KOPT-K1 (cell line): ENCODE measurements around the gene HOXB6.

Experiments used
- H3K27ac ChIP-seq: fragments of 200-600 bp; sonication (generic); 2 replicates; pipeline ENCODE4 v1.5.1; 2016; ENCODE audit warnings: antibody characterized with exemption, mild to moderate bottlenecking, low read depth, low read length; ENCODE audit not compliant: poor library complexity, severe bottlenecking
- H3K36me3 ChIP-seq: fragments of 200-600 bp; sonication (generic); 2 replicates; pipeline ENCODE4 v1.5.1; 2017; ENCODE audit warnings: antibody characterized with exemption, mild to moderate bottlenecking, low read length, moderate library complexity; ENCODE audit not compliant: insufficient read depth
- H3K9me3 ChIP-seq: fragments of 200-600 bp; sonication (generic); 2 replicates; pipeline ENCODE4 v1.5.1; 2017; ENCODE audit warnings: antibody characterized with exemption, low read length, mild to moderate bottlenecking; ENCODE audit not compliant: insufficient read depth, poor library complexity, severe bottlenecking

Gene HOXB6

GRCh38 chr17:48566717-48567116, 38.1 kb downstream of the HOXB6 start:
- H3K36me3 ChIP-seq = peaks cover 23% of the 10 kb centered on the region; the same call in 1 of the 2 replicates
- H3K9me3 ChIP-seq = no peaks in the 10 kb centered on the region
- H3K27ac ChIP-seq = no peak overlapping the region

- Histone ChIP-seq H3K27ac (no peak overlapping the region), H3K9me3 (no peaks in the 10 kb centered on the region), H3K36me3 (peaks cover 17% of the 10 kb centered on the region; the same call in 1 of the 2 replicates)
Measured at GRCh38 chr17:48565925-48566710, 38.7 kb downstream of the HOXB6 start.

DNA sequence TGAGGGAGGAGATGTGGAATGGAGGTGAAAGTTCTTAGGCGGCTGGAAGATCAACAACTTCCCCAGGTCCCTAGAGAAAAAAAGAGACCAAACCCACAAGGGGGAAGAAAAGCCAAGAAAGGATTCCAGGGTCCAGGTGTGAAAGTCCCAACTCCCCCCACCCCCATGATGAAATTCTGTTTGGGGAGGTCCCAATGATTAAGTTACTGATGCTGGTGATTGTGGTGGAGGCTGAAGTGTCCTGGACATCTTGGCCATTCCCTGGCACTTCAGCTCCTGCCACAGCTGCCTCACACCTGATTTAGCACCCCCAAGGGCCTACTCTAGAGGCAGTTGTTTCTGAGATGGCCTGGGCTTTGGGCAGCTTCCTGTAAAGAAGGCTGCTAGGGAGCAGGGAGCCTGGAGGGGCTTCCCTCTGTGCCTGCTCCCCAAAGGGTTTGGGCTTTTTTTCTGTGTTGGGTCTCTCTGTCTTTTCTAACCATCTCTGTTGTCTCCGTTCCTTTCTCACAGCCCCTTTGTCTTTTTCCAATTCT, 39.7 kb downstream of the HOXB6 start:
- Histone ChIP-seq H3K36me3 (peaks cover 7% of the 10 kb centered on the region; the same call in 1 of the 2 replicates), H3K9me3 (no peaks in the 10 kb centered on the region), H3K27ac (no peak overlapping the region)

DNA sequence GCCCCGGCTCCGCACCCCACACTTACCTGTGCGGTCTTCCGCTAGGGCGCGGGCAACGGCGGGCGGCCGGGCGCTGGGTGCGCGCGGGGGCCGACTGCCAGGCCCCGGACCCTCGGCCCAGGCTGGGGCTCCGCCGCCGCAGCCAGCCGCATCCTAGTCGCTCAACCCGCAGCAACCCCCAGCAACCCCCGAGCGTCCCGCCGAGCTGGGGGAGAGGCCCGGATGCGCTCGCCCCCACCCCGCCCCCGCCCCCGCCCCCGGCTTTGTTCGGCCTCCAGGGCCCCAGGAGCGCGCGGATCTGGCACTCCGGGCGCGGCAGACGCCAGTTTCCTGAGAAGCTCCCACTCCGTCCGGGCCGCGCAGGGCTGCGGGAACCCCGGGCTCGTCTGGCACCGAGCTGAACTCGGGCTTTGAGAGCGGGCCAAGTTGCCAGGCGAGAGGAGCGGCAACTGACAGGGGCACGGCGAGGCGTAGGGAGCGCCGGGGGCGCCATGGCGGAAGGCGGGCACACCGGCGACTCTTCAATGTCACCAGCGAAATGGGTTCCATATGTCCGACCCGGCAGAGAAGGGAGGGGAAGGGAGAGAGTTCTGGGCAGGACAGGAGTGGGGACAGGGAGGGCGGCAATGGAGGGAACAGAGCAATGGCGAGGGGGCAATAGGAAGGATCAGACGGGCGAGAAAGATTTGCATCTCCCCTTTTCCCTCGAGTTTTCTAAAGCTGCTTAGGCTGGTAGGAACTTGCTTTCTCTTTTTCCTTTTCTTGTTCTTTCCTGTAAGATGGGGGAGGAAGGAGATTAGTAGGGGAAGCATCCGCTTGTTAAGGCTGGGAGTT, 40.4 kb downstream of the HOXB6 start:
- Histone ChIP-seq H3K36me3 (0 out of 2 replicates have a peak, but pooled peaks cover under 1% of the 10 kb centered on the region), H3K27ac (no peak overlapping the region), H3K9me3 (no peaks in the 10 kb centered on the region)

GRCh38 chr17:48563867-48564187, 41.0 kb downstream of the HOXB6 start:
- H3K36me3 ChIP-seq = no peaks in the 10 kb centered on the region
- H3K9me3 ChIP-seq = no peaks in the 10 kb centered on the region
- no peak overlapping the region for H3K27ac ChIP-seq

- Histone ChIP-seq H3K36me3 (no peaks in the 10 kb centered on the region), H3K9me3 (no peaks in the 10 kb centered on the region), H3K27ac (no peak overlapping the region)
Measured at GRCh38 chr17:48563385-48563838, 41.4 kb downstream of the HOXB6 start.

GRCh38 chr17:48562934-48563333, 41.9 kb downstream of the HOXB6 start:
- Histone ChIP-seq H3K9me3 (no peaks in the 10 kb centered on the region), H3K36me3 (no peaks in the 10 kb centered on the region), H3K27ac (no peak overlapping the region)

GRCh38 chr17:48561884-48562810, 42.6 kb downstream of the HOXB6 start:
- Histone ChIP-seq H3K27ac (peak overlapping the region; percentile 43), H3K36me3 (no peaks in the 10 kb centered on the region), H3K9me3 (no peaks in the 10 kb centered on the region)

- H3K9me3 ChIP-seq = no peaks in the 10 kb centered on the region
- no peaks in the 10 kb centered on the region for H3K36me3 ChIP-seq
- no peak overlapping the region for H3K27ac ChIP-seq
Measured at GRCh38 chr17:48559840-48560817, 44.7 kb downstream of the HOXB6 start.

GRCh38 chr17:48559122-48559839, 45.5 kb downstream of the HOXB6 start:
- Histone ChIP-seq H3K36me3 (no peaks in the 10 kb centered on the region), H3K27ac (no peak overlapping the region), H3K9me3 (no peaks in the 10 kb centered on the region)

GRCh38 chr17:48558831-48559121, 46.0 kb downstream of the HOXB6 start:
- Histone ChIP-seq H3K27ac (no peak overlapping the region), H3K36me3 (no peaks in the 10 kb centered on the region), H3K9me3 (no peaks in the 10 kb centered on the region)

GRCh38 chr17:48558057-48558830, 46.5 kb downstream of the HOXB6 start:
- Histone ChIP-seq H3K27ac (no peak overlapping the region), H3K36me3 (no peaks in the 10 kb centered on the region), H3K9me3 (no peaks in the 10 kb centered on the region)
